Caco-2 (cell line): Measurements from ENCODE around the gene CACNG4. TPM values are rescaled to one million over a fixed set of nuclear protein-coding genes. Genes with fewer than 3 reads are reported as not detected.

Experiments
- BruUV-seq: library from RNA; stranded (reverse); fragments of 400-500 nt; replicated peaks from 2 replicates; lab custom pipeline; 2021; lab: Mats Ljungman, UMichigan
- CTCF ChIA-PET: fragments of 300-600 bp; sonication (Branson Sonifier 250); formaldehyde crosslinking; loops from one replicate; lab custom pipeline; 2022; ENCODE audit warnings: antibody characterized with exemption; lab: Charles Lee
- POLR2A ChIA-PET: fragments of 300-600 bp; sonication (Branson Sonifier 250); formaldehyde crosslinking; loops from one replicate; lab custom pipeline; 2022; ENCODE audit warnings: antibody characterized with exemption; lab: Charles Lee
- DNase-seq, 2 experiments: peaks; one replicate each; pipeline versions ENCODE4 v3.0.0 to v3.0.0-alpha.2; 2020 to 2022
- H3K27me3 ChIP-seq: replicated peaks from 2 replicates; pipeline ENCODE4 v1.6.0; 2011; ENCODE audit warnings: low read length; ENCODE audit not compliant: control insufficient read depth, insufficient read depth
- H3K36me3 ChIP-seq: 2 replicates; pipeline ENCODE4 v1.5.1; 2011; ENCODE audit warnings: low read length; ENCODE audit not compliant: control insufficient read depth, insufficient read depth
- H3K4me1 ChIP-seq: fragments of 250-450 bp; sonication (Bioruptor Pico); 2 replicates; pipeline ENCODE4 v1.5.1; 2020; ENCODE audit warnings: mild to moderate bottlenecking
- H3K4me3 ChIP-seq: 2 replicates; pipeline ENCODE4 v1.5.1; 2011; ENCODE audit warnings: low read depth, mild to moderate bottlenecking, control low read depth, low read length
- H3K9me3 ChIP-seq: fragments of 250-450 bp; sonication (Bioruptor Pico); 2 replicates; pipeline ENCODE4 v1.5.1; 2020; ENCODE audit warnings: mild to moderate bottlenecking, moderate library complexity
- H3K27ac Mint-ChIP-seq: one replicate; pipeline ENCODE4 v1.8.0; 2022; ENCODE audit warnings: mixed read lengths; ENCODE audit not compliant: unreplicated experiment
- H3K27me3 Mint-ChIP-seq: one replicate; pipeline ENCODE4 v1.8.0; 2022; ENCODE audit warnings: mixed read lengths; ENCODE audit not compliant: insufficient read depth, unreplicated experiment
- H3K36me3 Mint-ChIP-seq: one replicate; pipeline ENCODE4 v1.8.0; 2022; ENCODE audit warnings: mild to moderate bottlenecking, mixed read lengths; ENCODE audit not compliant: insufficient read depth, unreplicated experiment
- H3K4me1 Mint-ChIP-seq: one replicate; pipeline ENCODE4 v1.8.0; 2022; ENCODE audit warnings: low read depth, mixed read lengths; ENCODE audit not compliant: unreplicated experiment
- H3K4me3 Mint-ChIP-seq: one replicate; pipeline ENCODE4 v1.8.0; 2022; ENCODE audit warnings: mild to moderate bottlenecking, moderate library complexity, mixed read lengths; ENCODE audit not compliant: unreplicated experiment
- H3K9me3 Mint-ChIP-seq: one replicate; pipeline ENCODE4 v1.8.0; 2022; ENCODE audit warnings: mixed read lengths; ENCODE audit not compliant: unreplicated experiment
- CTCF ChIP-seq, 2 experiments: fragments of 200-600 bp in 1 of 2; IDR thresholded peaks; 1 replicate in 1 of 2; 2 replicates in 1 of 2; pipeline versions ENCODE4 v1.5.1 to v1.8.0; 2011 to 2022; ENCODE audit warnings: antibody characterized with exemption in 1 of 2, control low read depth in 1 of 2, inconsistent platforms in 1 of 2, low read depth in 1 of 2, low read length in 1 of 2, mild to moderate bottlenecking in 1 of 2, moderate library complexity in 1 of 2; ENCODE audit not compliant: insufficient read depth in 1 of 2, severe bottlenecking in 1 of 2, unreplicated experiment in 1 of 2
- intact Hi-C: fragments of 100-400 bp; cut with micrococcal nuclease; formaldehyde crosslinking; loops from one replicate; pipeline ENCODE4 v1.10.0; 2022; ENCODE audit not compliant: unreplicated experiment
- total RNA-seq: library from RNA; stranded (reverse); gene quantifications from 2 replicates; pipeline ENCODE4 v1.2.3, GENCODE V29; 2022

The CACNG4 gene
- total RNA-seq, 1 experiment from 2014 or later, result 12.8 TPM

- H3K4me3 ChIP-seq, result no peak overlapping the region
- Mint-ChIP-seq H3K27me3 (no peaks in the 10 kb centered on the region), H3K9me3 (peaks cover 11% of the 10 kb centered on the region), H3K4me1 (peaks cover 24% of the 10 kb centered on the region), H3K4me3 (no peak overlapping the region), H3K36me3 (no peaks in the 10 kb centered on the region), H3K27ac (no peak overlapping the region)
- POLR2A ChIA-PET, result no interaction called here
- BruUV-seq, result no TSS peak
- H3K9me3 ChIP-seq, result no peaks in the 10 kb centered on the region
- intact Hi-C loops, result no loop called here
- CTCF ChIA-PET, result no interaction called here
- no peaks in the 10 kb centered on the region for H3K27me3 ChIP-seq
- H3K36me3 ChIP-seq, result no peaks in the 10 kb centered on the region
- H3K4me1 ChIP-seq, result peaks cover 46% of the 10 kb centered on the region
- TF ChIP-seq CTCF (IDR thresholded peaks at IDR 0.05; ENCODE audit: insufficient read depth in 1 of 2, low read depth in 1 of 2, low read length in 1 of 2, severe bottlenecking in 1 of 2, unreplicated experiment in 1 of 2), result no peak
- no peak for DNase-seq
Measured at GRCh38 chr17:67041531-67041930, 77.0 kb downstream of the CACNG4 start.

GRCh38 chr17:67041941-67042899 lies 77.7 kb downstream of the CACNG4 start:
- POLR2A ChIA-PET, result no interaction called here
- H3K36me3 ChIP-seq, result no peaks in the 10 kb centered on the region
- H3K9me3 Mint-ChIP-seq, result peaks cover 4% of the 10 kb centered on the region

GRCh38 chr17:67043283-67043682 lies 78.8 kb downstream of the CACNG4 start:
- no peaks in the 10 kb centered on the region for H3K36me3 Mint-ChIP-seq
- peaks cover 13% of the 10 kb centered on the region for H3K4me1 Mint-ChIP-seq
- POLR2A ChIA-PET, result no interaction called here
- TF ChIP-seq CTCF (IDR thresholded peaks at IDR 0.05; ENCODE audit: insufficient read depth in 1 of 2, low read depth in 1 of 2, low read length in 1 of 2, severe bottlenecking in 1 of 2, unreplicated experiment in 1 of 2), result no peak
- no peak for DNase-seq
- no peaks in the 10 kb centered on the region for H3K27me3 Mint-ChIP-seq
- H3K27me3 ChIP-seq, result no peaks in the 10 kb centered on the region
- H3K4me1 ChIP-seq, result peaks cover 35% of the 10 kb centered on the region
- CTCF ChIA-PET, result no interaction called here
- H3K27ac Mint-ChIP-seq, result no peak overlapping the region
- no TSS peak for BruUV-seq
- H3K9me3 ChIP-seq, result peaks cover 10% of the 10 kb centered on the region
- no peak overlapping the region for H3K4me3 ChIP-seq
- H3K4me3 Mint-ChIP-seq, result no peak overlapping the region
- H3K36me3 ChIP-seq, result no peaks in the 10 kb centered on the region
- intact Hi-C loops, result no loop called here
- H3K9me3 Mint-ChIP-seq, result peaks cover 9% of the 10 kb centered on the region

More at GRCh38 chr17:67041941-67042899, 77.7 kb downstream of the CACNG4 start:
- no TSS peak for BruUV-seq
- Mint-ChIP-seq H3K4me3 (no peak overlapping the region), H3K36me3 (no peaks in the 10 kb centered on the region), H3K4me1 (peaks cover 19% of the 10 kb centered on the region), H3K27ac (no peak overlapping the region), H3K27me3 (no peaks in the 10 kb centered on the region)
- TF ChIP-seq CTCF (IDR thresholded peaks at IDR 0.05; ENCODE audit: insufficient read depth in 1 of 2, low read depth in 1 of 2, low read length in 1 of 2, severe bottlenecking in 1 of 2, unreplicated experiment in 1 of 2), result no peak
- CTCF ChIA-PET, result no interaction called here
- Histone ChIP-seq H3K9me3 (peaks cover 1% of the 10 kb centered on the region; the same call in 1 of the 2 replicates), H3K4me1 (peaks cover 46% of the 10 kb centered on the region), H3K4me3 (no peak overlapping the region), H3K27me3 (no peaks in the 10 kb centered on the region)
- intact Hi-C loops, result no loop called here
- no peak for DNase-seq
